ENCODE data around the gene GALNT2. TPM values are rescaled to one million over a fixed set of nuclear protein-coding genes. Genes with fewer than 3 reads are reported as not detected.

GALNT2 gene
- polyA plus RNA-seq, 2 of the 4 experiments (the other 2 are of a cell fraction): 66.9 to 114 TPM

DNA sequence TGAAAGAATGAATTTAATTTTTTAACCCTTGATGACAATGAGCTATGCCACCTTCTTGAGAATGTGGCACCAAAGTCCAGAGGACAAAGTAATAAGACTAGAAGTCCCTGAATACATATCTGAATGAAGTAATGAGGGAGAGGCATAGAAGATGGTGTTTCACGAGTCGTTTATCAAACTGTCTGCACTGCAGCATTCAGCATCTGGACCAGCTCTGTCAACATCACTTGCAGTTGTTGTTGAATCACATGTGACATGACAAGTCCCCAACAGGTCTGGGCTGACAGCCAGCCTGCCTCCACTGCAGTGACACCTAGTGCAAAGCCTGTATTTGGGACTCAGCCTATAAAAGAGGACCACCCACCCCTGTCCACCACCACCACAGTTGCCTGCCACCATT is 17.3 kb upstream of the GALNT2 start (continued):
- TF ChIP-seq, protein P1, sequence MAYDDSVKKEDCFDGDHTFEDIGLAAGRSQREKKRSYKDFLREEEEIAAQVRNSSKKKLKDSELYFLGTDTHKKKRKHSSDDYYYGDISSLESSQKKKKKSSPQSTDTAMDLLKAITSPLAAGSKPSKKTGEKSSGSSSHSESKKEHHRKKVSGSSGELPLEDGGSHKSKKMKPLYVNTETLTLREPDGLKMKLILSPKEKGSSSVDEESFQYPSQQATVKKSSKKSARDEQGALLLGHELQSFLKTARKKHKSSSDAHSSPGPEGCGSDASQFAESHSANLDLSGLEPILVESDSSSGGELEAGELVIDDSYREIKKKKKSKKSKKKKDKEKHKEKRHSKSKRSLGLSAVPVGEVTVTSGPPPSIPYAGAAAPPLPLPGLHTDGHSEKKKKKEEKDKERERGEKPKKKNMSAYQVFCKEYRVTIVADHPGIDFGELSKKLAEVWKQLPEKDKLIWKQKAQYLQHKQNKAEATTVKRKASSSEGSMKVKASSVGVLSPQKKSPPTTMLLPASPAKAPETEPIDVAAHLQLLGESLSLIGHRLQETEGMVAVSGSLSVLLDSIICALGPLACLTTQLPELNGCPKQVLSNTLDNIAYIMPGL (CRISPR knock-in tag; IDR thresholded peaks at IDR 0.05; ENCODE audit: borderline replicate concordance): no peak
- TF ChIP-seq MAX (IDR thresholded peaks at IDR 0.05) (no peak), ZSCAN20 (CRISPR knock-in tag; IDR thresholded peaks at IDR 0.05) (no peak), HOXA7 (CRISPR knock-in tag; IDR thresholded peaks at IDR 0.05) (no peak), HOXB13 (CRISPR knock-in tag; IDR thresholded peaks at IDR 0.05; ENCODE audit: low read depth) (no peak), CHD4 (IDR thresholded peaks at IDR 0.05; ENCODE audit: borderline replicate concordance) (no peak), JUNB (IDR thresholded peaks at IDR 0.05) (no peak), ZFP36 (IDR thresholded peaks at IDR 0.05; ENCODE audit: borderline replicate concordance, partially characterized antibody) (no peak), RAD21 (conservative IDR thresholded peaks at IDR 0.05 in 1 of 2, IDR thresholded peaks at IDR 0.05 in 1 of 2) (no peak)
- TF ChIP-seq, protein P2, sequence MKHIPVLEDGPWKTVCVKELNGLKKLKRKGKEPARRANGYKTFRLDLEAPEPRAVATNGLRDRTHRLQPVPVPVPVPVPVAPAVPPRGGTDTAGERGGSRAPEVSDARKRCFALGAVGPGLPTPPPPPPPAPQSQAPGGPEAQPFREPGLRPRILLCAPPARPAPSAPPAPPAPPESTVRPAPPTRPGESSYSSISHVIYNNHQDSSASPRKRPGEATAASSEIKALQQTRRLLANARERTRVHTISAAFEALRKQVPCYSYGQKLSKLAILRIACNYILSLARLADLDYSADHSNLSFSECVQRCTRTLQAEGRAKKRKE (CRISPR knock-in tag; IDR thresholded peaks at IDR 0.05; ENCODE audit: low read depth): no peak

DNA sequence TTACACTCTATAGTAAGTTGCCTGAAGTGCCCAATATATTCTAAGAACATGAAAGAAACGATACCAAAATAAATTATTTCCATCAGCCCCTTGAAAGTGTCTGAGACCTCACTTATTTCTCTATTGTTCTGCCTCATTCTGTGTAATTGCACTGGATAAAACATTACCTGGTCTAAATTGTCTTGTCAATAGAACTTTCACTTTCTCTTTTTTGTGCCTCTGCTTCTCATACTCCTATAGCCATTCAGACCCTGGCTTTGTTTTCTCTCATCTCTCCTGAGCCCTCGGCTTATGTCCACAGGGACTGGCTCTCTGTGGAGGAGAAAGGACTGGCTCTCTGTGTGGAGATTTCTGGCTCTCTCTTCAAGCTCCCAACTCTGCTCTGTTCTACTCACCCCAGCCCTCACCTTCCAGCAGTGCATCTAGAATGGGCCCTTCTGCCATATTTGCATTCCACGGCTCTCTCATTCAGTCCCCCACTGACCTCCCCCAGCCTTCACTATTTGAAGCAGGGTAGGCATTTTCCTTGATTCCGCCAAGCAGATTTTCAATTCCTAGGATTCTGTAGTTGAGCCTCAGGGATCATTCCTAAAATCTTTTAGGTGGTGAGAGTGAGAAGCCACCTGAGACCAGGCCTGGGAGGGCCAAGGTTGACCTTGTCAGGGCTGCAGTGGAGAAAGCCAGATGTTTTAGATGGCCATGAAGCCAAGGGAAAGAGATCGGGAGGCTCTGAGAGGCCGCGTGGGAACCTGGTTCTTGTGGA is 15.9 kb upstream of the GALNT2 start:
- Histone ChIP-seq H3K4me1 (no peaks in the 10 kb centered on the region), H3K4me3 (no peak overlapping the region), H3K27ac (no peak overlapping the region), H3K9me3 (no peaks in the 10 kb centered on the region), H3K4me2 (no peak overlapping the region)
- FAIRE-seq (no peak), ATAC-seq (no peak), DNase-seq (ENCODE audit: low read depth in 1 of 2, low spot score in 1 of 2) (no peak)
- ChIA-PET CTCF (no interaction called here), POLR2A (no interaction called here)
- no peak for TF ChIP-seq HOXA7 (CRISPR knock-in tag; IDR thresholded peaks at IDR 0.05)
- TF ChIP-seq ZC3H11A (IDR thresholded peaks at IDR 0.05): no peak
- no peak for TF ChIP-seq CBX2 (IDR thresholded peaks at IDR 0.05; ENCODE audit: borderline replicate concordance, low read depth)
- TF ChIP-seq SREBF2 (IDR thresholded peaks at IDR 0.05): no peak
- no peak for TF ChIP-seq BCL3 (IDR thresholded peaks at IDR 0.05)
- no peak for TF ChIP-seq HEYL (CRISPR knock-in tag; IDR thresholded peaks at IDR 0.05)
- TF ChIP-seq, protein P2 (CRISPR knock-in tag; IDR thresholded peaks at IDR 0.05; ENCODE audit: low read depth): no peak
- no peak for TF ChIP-seq NFE2L2 (conservative IDR thresholded peaks at IDR 0.05; ENCODE audit: low read length)
- no peak for TF ChIP-seq CEBPB (IDR thresholded peaks at IDR 0.05)
- TF ChIP-seq MYC (IDR thresholded peaks at IDR 0.05; ENCODE audit: borderline replicate concordance, low read length): no peak
- TF ChIP-seq HOXB5 (CRISPR knock-in tag; IDR thresholded peaks at IDR 0.05): no peak
- TF ChIP-seq USF2 (IDR thresholded peaks at IDR 0.05): no peak
- no peak for TF ChIP-seq RAD21 (conservative IDR thresholded peaks at IDR 0.05 in 1 of 2, IDR thresholded peaks at IDR 0.05 in 1 of 2)
- WGBS (ENCODE audit: missing lambda C conversion rate): 61% methylated on average over 7 of the region's 7 CpGs

Data from A549 (cell line).